Breast epithelium (tissue), 4 donors: ENCODE data around the gene PIEZO1. TPM values are rescaled to one million over a fixed set of nuclear protein-coding genes. Genes with fewer than 3 reads are reported as not detected.

Experiments
- DNase-seq, 2 donors: peaks; one replicate each; pipeline ENCODE4 v3.0.0-alpha.2; 2019; ENCODE audit warnings: low spot score in 2 of 2
- H3K27ac ChIP-seq, 2 donors: fragments of 200-600 bp; sonication (generic) in 1 of 2; one replicate each; pipeline ENCODE4 v1.5.1; 2016 to 2019; ENCODE audit warnings: mild to moderate bottlenecking in 1 of 2
- H3K27me3 ChIP-seq, 2 donors: fragments of 200-600 bp; sonication (generic) in 1 of 2; one replicate each; pipeline versions ENCODE4 v1.5.1 to v1.6.0; 2017 to 2019; ENCODE audit warnings: control low read depth in 1 of 2, mild to moderate bottlenecking in 1 of 2
- H3K36me3 ChIP-seq: fragments of 200-600 bp; one replicate; pipeline ENCODE4 v1.5.1; 2019
- H3K4me1 ChIP-seq, 2 donors: fragments of 200-600 bp; sonication (generic); one replicate each; pipeline ENCODE4 v1.5.1; 2016 to 2019; ENCODE audit warnings: control low read depth in 1 of 2
- H3K4me3 ChIP-seq, 3 donors: fragments of 200-600 bp; sonication (generic); 1 replicate in 2 of 3; 2 replicates in 1 of 3; pipeline ENCODE4 v1.5.1; 2016 to 2019; ENCODE audit warnings: mild to moderate bottlenecking in 3 of 3, moderate library complexity in 2 of 3
- H3K9me3 ChIP-seq, 2 donors: fragments of 200-600 bp; sonication (generic) in 1 of 2; one replicate each; pipeline ENCODE4 v1.5.1; 2016 to 2019; ENCODE audit warnings: control low read depth in 1 of 2
- POLR2A ChIP-seq: fragments of 450-650 bp; IDR thresholded peaks from one replicate; pipeline ENCODE4 v1.6.1; 2016; ENCODE audit warnings: antibody characterized with exemption, mild to moderate bottlenecking, moderate library complexity
- POLR2AphosphoS5 ChIP-seq, 3 donors: sonication (generic); formaldehyde crosslinking; IDR thresholded peaks; one replicate each; pipeline ENCODE4 v1.6.1; 2017; ENCODE audit warnings: antibody characterized with exemption in 3 of 3
- intact Hi-C: fragments of 100-400 bp; cut with DNase I; formaldehyde crosslinking; loops from one replicate; pipeline ENCODE4 v1.15.1; 2023; ENCODE audit warnings: low total_unique reads
- total RNA-seq, 3 donors: library from RNA; depleted of rRNA; stranded (reverse); fragments of >200 nt; gene quantifications; one replicate each; pipeline ENCODE4 v1.1.0, GENCODE V29; 2016
- TF ChIP-seq, protein P1 (sequence below), 3 donors: fragments of 450-650 bp; IDR thresholded peaks; one replicate each; pipeline ENCODE4 v1.5.1; 2016 to 2017; ENCODE audit warnings: antibody characterized with exemption in 3 of 3, mild to moderate bottlenecking in 3 of 3, moderate library complexity in 3 of 3

PIEZO1 gene
- total RNA-seq, 3 donors from 2014 or later = 90.7 to 181 (median 135) TPM

DNA sequence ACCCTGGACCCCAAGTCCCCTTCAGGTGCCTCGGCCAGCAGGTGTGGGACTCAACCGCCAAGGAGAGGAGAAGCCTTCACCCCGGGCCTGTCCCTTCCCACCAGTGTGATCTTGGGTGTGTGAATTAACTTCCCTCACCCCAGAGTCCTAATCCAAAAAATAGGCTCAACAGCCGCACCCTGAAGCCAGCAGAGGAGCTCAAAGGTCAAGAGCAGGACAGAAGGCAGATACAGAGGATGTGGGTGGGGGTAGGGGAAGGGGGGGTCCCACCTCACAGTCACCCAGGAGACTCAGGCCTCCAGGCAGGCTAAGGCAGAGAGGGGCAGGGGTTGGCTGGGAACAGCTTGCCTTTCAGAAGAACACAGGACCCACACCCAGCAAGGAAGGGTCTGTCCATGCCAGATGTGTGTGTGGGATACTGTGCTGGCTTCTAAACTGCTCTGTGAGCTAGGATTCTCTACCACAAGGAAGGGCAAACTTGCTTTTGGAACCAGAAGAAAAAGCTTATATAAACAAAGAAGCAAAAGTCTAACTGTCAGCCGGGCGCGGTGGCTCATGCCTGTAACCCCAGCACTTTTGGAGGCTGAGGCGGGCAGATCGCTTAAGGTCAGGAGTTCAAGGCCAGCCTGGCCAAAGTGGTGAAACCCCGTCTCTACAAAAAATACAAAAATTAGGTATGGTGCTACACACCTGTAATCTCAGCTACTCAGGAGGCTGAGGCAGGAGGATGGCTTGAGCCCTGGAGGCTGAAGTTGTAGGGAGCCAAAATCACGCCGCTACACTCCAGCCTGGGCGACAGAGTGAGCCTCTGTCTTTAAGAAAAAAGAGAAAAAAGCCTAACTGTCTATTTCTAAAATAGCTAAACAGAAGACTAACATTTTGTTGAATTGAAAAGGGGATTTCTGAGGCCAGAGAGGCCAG, 4.6 kb downstream of the PIEZO1 start:
- peak overlapping the region in 1 of 3 donors; percentile 39 for H3K4me3 ChIP-seq
- H3K9me3 ChIP-seq = no peaks in the 10 kb centered on the region
- no peak for DNase-seq
- H3K27ac ChIP-seq = peak overlapping the region; percentile 94 to 99
- no peaks in the 10 kb centered on the region for H3K36me3 ChIP-seq
- peaks cover 6% of the 10 kb centered on the region in 2 donors for H3K4me1 ChIP-seq
- intact Hi-C loops = loop anchor here (5.0 kb wide), 1 partner anchor 38 kb away; no protein-coding TSS in a partner anchor
- TF ChIP-seq POLR2AphosphoS5 (IDR thresholded peaks at IDR 0.05) (no peak), POLR2A (no peak)
- TF ChIP-seq, protein P1, sequence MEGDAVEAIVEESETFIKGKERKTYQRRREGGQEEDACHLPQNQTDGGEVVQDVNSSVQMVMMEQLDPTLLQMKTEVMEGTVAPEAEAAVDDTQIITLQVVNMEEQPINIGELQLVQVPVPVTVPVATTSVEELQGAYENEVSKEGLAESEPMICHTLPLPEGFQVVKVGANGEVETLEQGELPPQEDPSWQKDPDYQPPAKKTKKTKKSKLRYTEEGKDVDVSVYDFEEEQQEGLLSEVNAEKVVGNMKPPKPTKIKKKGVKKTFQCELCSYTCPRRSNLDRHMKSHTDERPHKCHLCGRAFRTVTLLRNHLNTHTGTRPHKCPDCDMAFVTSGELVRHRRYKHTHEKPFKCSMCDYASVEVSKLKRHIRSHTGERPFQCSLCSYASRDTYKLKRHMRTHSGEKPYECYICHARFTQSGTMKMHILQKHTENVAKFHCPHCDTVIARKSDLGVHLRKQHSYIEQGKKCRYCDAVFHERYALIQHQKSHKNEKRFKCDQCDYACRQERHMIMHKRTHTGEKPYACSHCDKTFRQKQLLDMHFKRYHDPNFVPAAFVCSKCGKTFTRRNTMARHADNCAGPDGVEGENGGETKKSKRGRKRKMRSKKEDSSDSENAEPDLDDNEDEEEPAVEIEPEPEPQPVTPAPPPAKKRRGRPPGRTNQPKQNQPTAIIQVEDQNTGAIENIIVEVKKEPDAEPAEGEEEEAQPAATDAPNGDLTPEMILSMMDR (IDR thresholded peaks at IDR 0.05) = no peak
- no peaks in the 10 kb centered on the region for H3K27me3 ChIP-seq

DNA sequence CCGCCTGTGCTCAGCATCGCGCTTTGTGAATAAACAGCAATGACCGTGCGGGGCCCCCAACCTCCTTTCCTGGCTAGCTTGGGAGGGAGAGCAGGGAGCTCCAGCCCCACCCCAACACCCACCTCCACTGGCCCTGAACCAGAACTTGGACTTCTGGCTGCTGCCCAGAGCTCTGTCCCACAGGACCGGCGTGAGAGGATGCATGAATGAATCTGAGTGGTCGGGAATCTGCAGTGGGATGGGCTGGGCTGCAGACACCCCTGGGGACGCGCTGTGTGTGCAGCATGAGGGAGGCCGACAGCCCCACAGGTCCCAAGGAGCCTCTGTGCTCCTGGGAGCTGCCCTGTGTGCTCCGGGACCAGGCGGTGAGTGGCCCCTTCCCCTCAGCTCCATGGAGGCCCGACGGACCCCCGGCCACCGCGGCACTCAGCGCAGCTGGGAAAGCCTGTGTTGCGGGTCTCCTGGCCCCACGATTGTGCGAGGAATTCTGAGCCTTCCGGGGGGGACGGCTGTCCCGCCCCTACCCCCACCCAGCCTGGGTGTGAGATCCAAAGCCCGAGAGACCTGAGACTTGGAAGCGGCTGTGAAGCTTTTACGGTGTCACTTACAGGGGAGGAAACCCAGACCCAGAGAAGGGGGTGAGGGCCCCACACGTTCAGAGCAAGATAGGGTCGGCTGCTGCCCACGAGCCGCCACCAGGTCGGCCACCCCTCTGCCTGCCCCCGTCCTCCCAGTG, 5.4 kb downstream of the PIEZO1 start:
- intact Hi-C loops = loop anchor here (5.0 kb wide), 1 partner anchor 37 kb away; no protein-coding TSS in a partner anchor
- no peaks in the 10 kb centered on the region for H3K27me3 ChIP-seq
- TF ChIP-seq, protein P1 (IDR thresholded peaks at IDR 0.05) = no peak
- TF ChIP-seq POLR2AphosphoS5 (IDR thresholded peaks at IDR 0.05) (no peak), POLR2A (no peak)
- DNase-seq = no peak
- no peaks in the 10 kb centered on the region for H3K36me3 ChIP-seq
- H3K9me3 ChIP-seq = no peaks in the 10 kb centered on the region
- H3K4me3 ChIP-seq = peak overlapping the region in 1 of 3 donors; percentile 39
- H3K27ac ChIP-seq = peak overlapping the region in 1 of 2 donors; percentile 32
- H3K4me1 ChIP-seq = peaks cover 6% of the 10 kb centered on the region in 2 donors

DNA sequence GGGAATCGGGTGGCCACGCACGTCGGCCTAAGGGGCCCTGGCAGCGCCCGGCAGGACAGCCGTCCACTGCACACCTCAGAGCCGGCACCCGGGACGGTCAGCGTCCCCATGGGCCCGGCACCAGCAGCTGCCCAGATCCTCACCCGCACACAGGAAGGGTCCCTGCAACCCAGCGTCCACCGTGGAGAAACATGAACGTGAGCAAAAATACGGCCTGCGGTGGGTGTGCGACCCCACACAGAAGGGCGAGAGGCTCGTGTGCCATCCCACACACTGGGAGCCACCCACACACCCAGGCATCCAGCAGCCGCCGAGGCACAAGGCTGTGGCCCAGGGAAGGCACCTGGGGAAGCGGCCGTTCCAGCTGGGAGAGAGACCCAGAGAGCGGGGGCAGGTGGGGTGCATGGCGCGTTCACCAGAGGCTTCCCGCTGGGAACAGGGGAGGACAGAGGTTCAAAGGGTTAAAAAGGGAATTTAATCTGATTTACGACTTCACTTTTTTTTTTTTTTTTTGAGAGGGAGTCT, 6.4 kb downstream of the PIEZO1 start:
- Histone ChIP-seq H3K9me3 (no peaks in the 10 kb centered on the region), H3K27me3 (no peaks in the 10 kb centered on the region), H3K4me1 (peaks cover 6 to 9% of the 10 kb centered on the region in 2 donors), H3K4me3 (no peak overlapping the region), H3K27ac (no peak overlapping the region), H3K36me3 (no peaks in the 10 kb centered on the region)
- intact Hi-C loops = no loop called here
- no peak for DNase-seq
- TF ChIP-seq, protein P1 (IDR thresholded peaks at IDR 0.05) = no peak
- TF ChIP-seq POLR2AphosphoS5 (IDR thresholded peaks at IDR 0.05) (no peak), POLR2A (no peak)

DNA sequence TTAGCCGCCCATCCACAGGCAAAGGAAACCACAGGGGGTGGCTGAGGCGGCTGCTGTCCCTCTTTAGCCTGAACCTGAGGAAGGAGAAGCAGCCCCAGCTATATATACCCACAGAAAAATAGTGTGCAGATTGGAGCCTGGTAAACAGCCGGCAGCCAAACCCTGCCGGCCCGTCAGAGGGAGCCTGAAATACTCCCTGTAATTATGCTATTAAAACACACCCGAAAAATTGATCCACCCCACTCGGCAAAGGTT, 6.8 kb downstream of the PIEZO1 start:
- H3K9me3 ChIP-seq = no peaks in the 10 kb centered on the region
- H3K27ac ChIP-seq = no peak overlapping the region
- no peaks in the 10 kb centered on the region for H3K36me3 ChIP-seq
- DNase-seq = no peak
- intact Hi-C loops = no loop called here
- TF ChIP-seq, protein P1 (IDR thresholded peaks at IDR 0.05) = no peak
- TF ChIP-seq POLR2AphosphoS5 (IDR thresholded peaks at IDR 0.05) (no peak), POLR2A (no peak)
- H3K4me1 ChIP-seq = peaks cover 5 to 13% of the 10 kb centered on the region in 2 donors
- no peaks in the 10 kb centered on the region for H3K27me3 ChIP-seq
- H3K4me3 ChIP-seq = no peak overlapping the region
